GM23338 (cell line): Measurements from ENCODE around the gene GCKR. TPM values are rescaled to one million over a fixed set of nuclear protein-coding genes. Genes with fewer than 3 reads are reported as not detected.

Source experiments
- ATAC-seq: fragments of 200-7000 bp; cut with Tn5 transposase; 3 replicates; pipeline ENCODE4 v1.9.1; 2020
- DNase-seq: peaks from one replicate; pipeline ENCODE4 v3.0.0-alpha.2; 2015; ENCODE audit warnings: low spot score
- H2AFZ ChIP-seq: fragments of 200-600 bp; sonication (generic); 2 replicates; pipeline ENCODE4 v1.8.0; 2016; ENCODE audit warnings: antibody characterized with exemption, mild to moderate bottlenecking, moderate library complexity
- H3F3A ChIP-seq: fragments of 200-600 bp; sonication (generic); replicated peaks from 2 replicates; pipeline ENCODE4 v1.8.0; 2017; ENCODE audit warnings: antibody characterized with exemption, mixed run types, low read depth
- H3K27ac ChIP-seq: fragments of 200-600 bp; sonication (generic); 2 replicates; pipeline ENCODE4 v1.6.1; 2016; ENCODE audit warnings: low read depth
- H3K27me3 ChIP-seq: fragments of 200-600 bp; sonication (generic); 2 replicates; pipeline ENCODE4 v1.8.0; 2016; ENCODE audit warnings: mild to moderate bottlenecking, mixed run types, moderate library complexity; ENCODE audit not compliant: insufficient read depth
- H3K36me3 ChIP-seq: fragments of 200-600 bp; sonication (generic); 2 replicates; pipeline ENCODE4 v1.8.0; 2016; ENCODE audit warnings: mild to moderate bottlenecking; ENCODE audit not compliant: insufficient read depth
- H3K4me1 ChIP-seq: fragments of 200-600 bp; sonication (generic); 2 replicates; pipeline ENCODE4 v1.8.0; 2016; ENCODE audit warnings: mild to moderate bottlenecking, moderate library complexity; ENCODE audit not compliant: insufficient read depth
- H3K4me2 ChIP-seq: fragments of 200-600 bp; sonication (generic); 2 replicates; pipeline ENCODE4 v1.7.1; 2017; ENCODE audit warnings: mixed run types
- H3K4me3 ChIP-seq: fragments of 200-600 bp; sonication (generic); 2 replicates; pipeline ENCODE4 v1.6.1; 2016; ENCODE audit warnings: mixed run types
- H3K79me2 ChIP-seq: fragments of 200-600 bp; sonication (generic); replicated peaks from 2 replicates; pipeline ENCODE4 v1.8.0; 2017; ENCODE audit warnings: mild to moderate bottlenecking; ENCODE audit not compliant: insufficient read depth
- H3K9me2 ChIP-seq: fragments of 200-600 bp; sonication (generic); 2 replicates; pipeline ENCODE4 v1.8.0; 2017; ENCODE audit not compliant: insufficient read depth
- H4K20me1 ChIP-seq: fragments of 200-600 bp; sonication (generic); replicated peaks from 2 replicates; pipeline ENCODE4 v1.8.0; 2017; ENCODE audit warnings: mild to moderate bottlenecking; ENCODE audit not compliant: insufficient read depth
- H3K27ac Mint-ChIP-seq: 2 replicates; pipeline ENCODE4 v1.8.0; 2020; ENCODE audit warnings: inconsistent platforms, mild to moderate bottlenecking, moderate library complexity, mixed read lengths
- H3K27me3 Mint-ChIP-seq: 3 replicates; pipeline ENCODE4 v1.8.0; 2022; ENCODE audit warnings: low read depth, mild to moderate bottlenecking, moderate library complexity, mixed read lengths, inconsistent platforms; ENCODE audit not compliant: insufficient read depth, poor library complexity
- H3K36me3 Mint-ChIP-seq: 3 replicates; pipeline ENCODE4 v1.8.0; 2021; ENCODE audit warnings: low read depth, mild to moderate bottlenecking, inconsistent platforms, moderate library complexity, mixed read lengths
- H3K4me1 Mint-ChIP-seq: 3 replicates; pipeline ENCODE4 v1.8.0; 2020; ENCODE audit warnings: mild to moderate bottlenecking, inconsistent platforms, mixed read lengths
- H3K4me3 Mint-ChIP-seq: 3 replicates; pipeline ENCODE4 v1.8.0; 2021; ENCODE audit warnings: moderate library complexity, mild to moderate bottlenecking, inconsistent platforms, mixed read lengths
- H3K9me3 Mint-ChIP-seq: 3 replicates; pipeline ENCODE4 v1.8.0; 2020; ENCODE audit warnings: moderate library complexity, mild to moderate bottlenecking, inconsistent platforms, mixed read lengths
- CREB1 ChIP-seq: fragments of 250-450 bp; sonication (Bioruptor Pico); IDR thresholded peaks from 2 replicates; pipeline ENCODE4 v1.5.0; 2020; ENCODE audit warnings: low read depth, mild to moderate bottlenecking, moderate library complexity
- EZH2 ChIP-seq: fragments of 200-600 bp; sonication (generic); IDR thresholded peaks from one replicate; pipeline ENCODE4 v1.8.0; 2017; ENCODE audit warnings: antibody characterized with exemption, mild to moderate bottlenecking, low read depth; ENCODE audit not compliant: unreplicated experiment
- EZH2phosphoT487 ChIP-seq: fragments of 200-600 bp; sonication (generic); IDR thresholded peaks from one replicate; pipeline ENCODE4 v1.8.1; 2018; ENCODE audit warnings: antibody characterized with exemption; ENCODE audit not compliant: unreplicated experiment
- JUNB ChIP-seq: IDR thresholded peaks from one replicate; pipeline ENCODE4 v1.6.1; 2016; ENCODE audit warnings: antibody characterized with exemption; ENCODE audit not compliant: unreplicated experiment
- NANOG ChIP-seq: IDR thresholded peaks from 2 replicates; pipeline ENCODE4 v1.6.1; 2016; ENCODE audit warnings: antibody characterized with exemption, borderline replicate concordance
- POLR2AphosphoS5 ChIP-seq: IDR thresholded peaks from 2 replicates; pipeline ENCODE4 v1.6.1; 2016; ENCODE audit warnings: antibody characterized with exemption, low read depth
- ZNF114 ChIP-seq: fragments of 250-450 bp; sonication (Bioruptor Pico); IDR thresholded peaks from 2 replicates; pipeline ENCODE4 v1.5.0; 2020; ENCODE audit warnings: mild to moderate bottlenecking, moderate library complexity
- ZNF462 ChIP-seq: fragments of 250-450 bp; sonication (Bioruptor Pico); IDR thresholded peaks from 2 replicates; pipeline ENCODE4 v1.5.0; 2020; ENCODE audit warnings: mild to moderate bottlenecking, moderate library complexity
- polyA plus RNA-seq: library from polyadenylated mRNA; unstranded; fragments of >200 nt; fragmentation: Nextera tagmentation; extraction: Ambion mirVana; gene quantifications from 2 replicates; pipeline ENCODE4 v1.2.1, GENCODE V29; 2016
- total RNA-seq: library from RNA; depleted of rRNA; stranded (reverse); fragments of >200 nt; shearing (Covaris generic); gene quantifications from 2 replicates; pipeline ENCODE4 v1.2.3, GENCODE V29; 2014
- TF ChIP-seq, protein P1 (sequence below): IDR thresholded peaks from one replicate; pipeline ENCODE4 v1.6.1; 2018; ENCODE audit warnings: antibody characterized with exemption; ENCODE audit not compliant: unreplicated experiment
- TF ChIP-seq, protein P2 (sequence below): IDR thresholded peaks from 2 replicates; pipeline ENCODE4 v1.6.1; 2016; ENCODE audit warnings: antibody characterized with exemption

The GCKR gene
- total and polyA plus RNA-seq, 2 experiments from 2014 or later: not detected

DNA sequence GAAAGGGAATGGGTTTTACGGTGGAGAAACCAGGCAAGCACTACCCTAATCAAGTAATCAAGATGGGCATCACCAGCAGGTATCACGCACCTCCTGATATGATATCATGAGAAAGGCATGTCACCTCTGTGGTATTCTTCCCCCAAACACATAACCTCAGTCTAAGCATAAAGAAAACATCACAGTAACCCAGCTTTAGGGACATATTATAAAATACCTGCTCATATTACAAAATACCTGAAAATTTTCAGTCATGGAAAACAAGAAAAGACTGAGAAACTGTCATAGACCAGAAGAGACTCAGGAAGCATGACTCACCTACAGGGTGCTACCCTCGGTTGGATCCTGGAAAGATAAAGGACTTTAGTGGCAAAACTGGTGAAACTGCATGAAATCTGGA, 30.5 kb downstream of the GCKR start (continued):
- TF ChIP-seq ZNF462 (CRISPR knock-in tag) (no peak), EZH2phosphoT487 (no peak), EZH2 (no peak), JUNB (no peak), CREB1 (CRISPR knock-in tag) (no peak), ZNF114 (CRISPR knock-in tag) (no peak)

DNA sequence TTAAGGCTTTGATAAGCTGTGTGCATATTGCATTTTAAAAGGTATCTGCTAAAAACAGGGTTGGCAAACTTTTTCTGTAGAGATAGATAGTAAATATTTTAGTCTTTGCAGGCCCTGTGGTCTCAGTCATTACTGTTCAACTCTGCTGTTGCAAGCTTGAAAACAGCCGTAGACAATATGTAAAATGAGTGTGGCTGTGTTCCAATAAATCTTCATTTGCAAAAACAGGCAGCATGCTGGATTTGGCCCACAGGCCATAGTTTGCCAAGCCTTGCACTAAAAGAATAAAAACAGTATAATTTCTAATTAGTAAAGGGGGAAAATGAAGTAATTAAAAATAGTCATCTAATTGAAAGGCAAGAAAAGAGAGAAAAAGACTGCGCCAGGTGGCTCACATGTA, 35.3 kb downstream of the GCKR start:
- DNase-seq (no peak), ATAC-seq (no peak)
- Histone ChIP-seq H3K9me2 (no peaks in the 10 kb centered on the region), H3F3A (no peaks in the 10 kb centered on the region), H3K36me3 (no peaks in the 10 kb centered on the region), H3K4me1 (no peaks in the 10 kb centered on the region), H2AFZ (no peak overlapping the region), H4K20me1 (no peaks in the 10 kb centered on the region), H3K79me2 (no peaks in the 10 kb centered on the region), H3K27ac (no peak overlapping the region), H3K27me3 (no peaks in the 10 kb centered on the region), H3K4me3 (no peak overlapping the region), H3K4me2 (no peak overlapping the region)
- peaks cover 3% of the 10 kb centered on the region for H3K27me3 Mint-ChIP-seq
- H3K9me3 Mint-ChIP-seq: no peaks in the 10 kb centered on the region
- H3K36me3 Mint-ChIP-seq: no peaks in the 10 kb centered on the region
- no peak overlapping the region for H3K4me3 Mint-ChIP-seq
- H3K27ac Mint-ChIP-seq: no peak overlapping the region
- no peaks in the 10 kb centered on the region for H3K4me1 Mint-ChIP-seq
- TF ChIP-seq, protein P1, sequence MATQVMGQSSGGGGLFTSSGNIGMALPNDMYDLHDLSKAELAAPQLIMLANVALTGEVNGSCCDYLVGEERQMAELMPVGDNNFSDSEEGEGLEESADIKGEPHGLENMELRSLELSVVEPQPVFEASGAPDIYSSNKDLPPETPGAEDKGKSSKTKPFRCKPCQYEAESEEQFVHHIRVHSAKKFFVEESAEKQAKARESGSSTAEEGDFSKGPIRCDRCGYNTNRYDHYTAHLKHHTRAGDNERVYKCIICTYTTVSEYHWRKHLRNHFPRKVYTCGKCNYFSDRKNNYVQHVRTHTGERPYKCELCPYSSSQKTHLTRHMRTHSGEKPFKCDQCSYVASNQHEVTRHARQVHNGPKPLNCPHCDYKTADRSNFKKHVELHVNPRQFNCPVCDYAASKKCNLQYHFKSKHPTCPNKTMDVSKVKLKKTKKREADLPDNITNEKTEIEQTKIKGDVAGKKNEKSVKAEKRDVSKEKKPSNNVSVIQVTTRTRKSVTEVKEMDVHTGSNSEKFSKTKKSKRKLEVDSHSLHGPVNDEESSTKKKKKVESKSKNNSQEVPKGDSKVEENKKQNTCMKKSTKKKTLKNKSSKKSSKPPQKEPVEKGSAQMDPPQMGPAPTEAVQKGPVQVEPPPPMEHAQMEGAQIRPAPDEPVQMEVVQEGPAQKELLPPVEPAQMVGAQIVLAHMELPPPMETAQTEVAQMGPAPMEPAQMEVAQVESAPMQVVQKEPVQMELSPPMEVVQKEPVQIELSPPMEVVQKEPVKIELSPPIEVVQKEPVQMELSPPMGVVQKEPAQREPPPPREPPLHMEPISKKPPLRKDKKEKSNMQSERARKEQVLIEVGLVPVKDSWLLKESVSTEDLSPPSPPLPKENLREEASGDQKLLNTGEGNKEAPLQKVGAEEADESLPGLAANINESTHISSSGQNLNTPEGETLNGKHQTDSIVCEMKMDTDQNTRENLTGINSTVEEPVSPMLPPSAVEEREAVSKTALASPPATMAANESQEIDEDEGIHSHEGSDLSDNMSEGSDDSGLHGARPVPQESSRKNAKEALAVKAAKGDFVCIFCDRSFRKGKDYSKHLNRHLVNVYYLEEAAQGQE: no peak
- no peak for TF ChIP-seq POLR2AphosphoS5
- TF ChIP-seq, protein P2, sequence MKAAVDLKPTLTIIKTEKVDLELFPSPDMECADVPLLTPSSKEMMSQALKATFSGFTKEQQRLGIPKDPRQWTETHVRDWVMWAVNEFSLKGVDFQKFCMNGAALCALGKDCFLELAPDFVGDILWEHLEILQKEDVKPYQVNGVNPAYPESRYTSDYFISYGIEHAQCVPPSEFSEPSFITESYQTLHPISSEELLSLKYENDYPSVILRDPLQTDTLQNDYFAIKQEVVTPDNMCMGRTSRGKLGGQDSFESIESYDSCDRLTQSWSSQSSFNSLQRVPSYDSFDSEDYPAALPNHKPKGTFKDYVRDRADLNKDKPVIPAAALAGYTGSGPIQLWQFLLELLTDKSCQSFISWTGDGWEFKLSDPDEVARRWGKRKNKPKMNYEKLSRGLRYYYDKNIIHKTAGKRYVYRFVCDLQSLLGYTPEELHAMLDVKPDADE: no peak
- no peak for TF ChIP-seq ZNF114 (CRISPR knock-in tag)
- TF ChIP-seq EZH2phosphoT487: no peak
- TF ChIP-seq NANOG: no peak
- no peak for TF ChIP-seq JUNB
